Adrenal gland (tissue), 12 donors: Measurements from ENCODE around the gene WBP1L. TPM values are rescaled to one million over a fixed set of nuclear protein-coding genes. Genes with fewer than 3 reads are reported as not detected.
A peak's percentile ranks its signal among the peaks of the same experiment; 100 is the strongest.
"Not testable (repeated sequence)": the region's sequence is repeated elsewhere in the genome, so short reads cannot be mapped to it uniquely, and the experiment has no call there.

ENCODE experiments used
- DNase-seq, 7 donors: peaks; one replicate each; pipeline ENCODE4 v3.0.0-alpha.2; 2019 to 2020
- H3K27ac ChIP-seq, 5 donors: fragments of 200-600 bp; sonication (generic) in 4 of 5; 1 replicate in 3 of 5; 2 replicates in 2 of 5; pipeline versions ENCODE4 v1.5.1 to v1.8.0; 2016 to 2020; ENCODE audit warnings: mild to moderate bottlenecking in 1 of 5
- H3K27me3 ChIP-seq: fragments of 200-600 bp; 2 replicates; pipeline ENCODE4 v1.8.0; 2021
- H3K36me3 ChIP-seq, 2 donors: fragments of 200-600 bp; replicated peaks in 1 of 2; 1 replicate in 1 of 2; 2 replicates in 1 of 2; pipeline versions ENCODE4 v1.5.1 to v1.8.0; 2018 to 2022
- H3K4me1 ChIP-seq, 2 donors: fragments of 200-600 bp; replicated peaks in 1 of 2; 1 replicate in 1 of 2; 2 replicates in 1 of 2; pipeline versions ENCODE4 v1.5.1 to v1.8.0; 2018 to 2021
- H3K4me3 ChIP-seq, 4 donors: fragments of 200-600 bp; sonication (generic) in 3 of 4; one replicate each; pipeline ENCODE4 v1.5.1; 2016 to 2018
- H3K9me3 ChIP-seq, 3 donors: fragments of 200-600 bp; sonication (generic) in 1 of 3; replicated peaks in 1 of 3; 1 replicate in 2 of 3; 2 replicates in 1 of 3; pipeline versions ENCODE4 v1.5.1 to v1.8.0; 2016 to 2021
- CTCF ChIP-seq, 6 experiments: fragments of 450-650 bp in 4 of 6; fragments of 200-600 bp in 2 of 6; sonication (generic) in 1 of 6; IDR thresholded peaks; 1 replicate in 5 of 6; 2 replicates in 1 of 6; pipeline versions ENCODE4 v1.5.1 to v1.8.0; 2016 to 2021; ENCODE audit warnings: antibody characterized with exemption in 6 of 6, mild to moderate bottlenecking in 2 of 6, moderate library complexity in 1 of 6
- POLR2A ChIP-seq, 2 donors: fragments of 450-650 bp; IDR thresholded peaks; one replicate each; pipeline ENCODE4 v1.6.1; 2017; ENCODE audit warnings: antibody characterized with exemption in 2 of 2, mild to moderate bottlenecking in 2 of 2, moderate library complexity in 1 of 2
- WGBS, 4 donors: extraction: QIAGEN DNeasy Blood & Tissue Kit in 2 of 4; methylation state at CpG; one replicate each; pipeline versions ENCODE4 v1.1.5 to v1.1.7; 2013 to 2017; 5-methylcytosine and 5-hydroxymethylcytosine counted together
- intact Hi-C, 2 donors: fragments of 100-400 bp; cut with DNase I; formaldehyde crosslinking; loops; one replicate each; pipeline versions ENCODE4 v1.14.1 to v1.15.0; 2022 to 2023
- polyA plus RNA-seq, 3 donors: library from polyadenylated mRNA; stranded (reverse); fragments of 200-250 nt in 2 of 3; fragments of 350-450 nt in 1 of 3; fragmentation: Illumina TruSeq in 1 of 3; extraction: RNeasy Lipid Tissue Mini Kit (QIAGEN cat#74804) in 1 of 3; gene quantifications; one replicate each; pipeline ENCODE4 v1.2.3, GENCODE V29; 2013 to 2014
- total RNA-seq, 9 donors: library from RNA; depleted of rRNA in 4 of 9; stranded (reverse); fragments of >200 nt in 4 of 9; fragments of 120-200 nt in 1 of 9; fragmentation: NEBNext Ultra II Directional in 1 of 9; extraction: Animal tissue kit (Norgen Biotek cat#: 25700) in 1 of 9; gene quantifications; one replicate each; pipeline versions ENCODE4 v1.1.0 to v1.2.4, GENCODE V29; 2013 to 2023
- donor health status: healthy with polysubstance abuse.
- donor health status: Bipolar disorder and iron deficiency.
- donor health status: DM: yes; HTN: yes; CAD: no.
- donor health status: DM: no; HTN: no; CAD: no.
- donor health status: DM: no; HTN: no; CAD: no.
- donor health status: DM: yes; HTN: yes; CAD: no.

The WBP1L gene
- total and polyA plus RNA-seq, 12 donors: 38.5 to 231 (median 107) TPM

- Histone ChIP-seq H3K36me3 (no peaks in the 10 kb centered on the region), H3K27me3 (no peaks in the 10 kb centered on the region), H3K4me1 (peaks cover 0 to 34% of the 10 kb centered on the region in 2 donors), H3K4me3 (peak overlapping the region; percentile 17 to 97 (median 82)), H3K9me3 (no peaks in the 10 kb centered on the region), H3K27ac (peak overlapping the region; percentile 24 to 85 (median 75))
- TF ChIP-seq POLR2A (IDR thresholded peaks at IDR 0.05) (no peak), CTCF (IDR thresholded peaks at IDR 0.05) (no peak)
- peak in 1 of 7 donors; percentile 72 for DNase-seq
- intact Hi-C loops: no loop called here
- 0 to 1% (median 1%) methylated on average over 5 to 13 of the region's 13 CpGs for WGBS, 4 donors
Measured at GRCh38 chr10:102713539-102713813, 30.3 kb upstream of the WBP1L start.

- peak; percentile 97 to 99 (median 98) for DNase-seq
- Histone ChIP-seq H3K4me1 (peaks cover 0 to 39% of the 10 kb centered on the region in 2 donors), H3K27ac (peak within 1 kb of the TSS; percentile 24 to 85 (median 75)), H3K4me3 (peak within 1 kb of the TSS; percentile 49 to 97 (median 82)), H3K36me3 (no peaks in the 10 kb centered on the region), H3K9me3 (no peaks in the 10 kb centered on the region), H3K27me3 (no peaks in the 10 kb centered on the region)
- TF ChIP-seq CTCF (IDR thresholded peaks at IDR 0.05) (peak; percentile 29 to 67 (median 60)), POLR2A (IDR thresholded peaks at IDR 0.05) (peak in 1 of 2 donors; percentile 34)
- WGBS, 4 donors: 0% methylated on average over 7 to 62 of the region's 62 CpGs
- intact Hi-C loops: no loop called here
Measured at GRCh38 chr10:102713814-102714620, 29.7 kb upstream of the WBP1L start, which contains the start of gene ARL3. Gene ARL3, minus strand, starts transcription at chr10:102714397. Its CDS starts 122 bp downstream, at chr10:102714275.

GRCh38 chr10:102714621-102715455 lies 28.9 kb upstream of the WBP1L start, which contains the start of gene SFXN2:
Gene SFXN2, plus strand, starts transcription at chr10:102714636. Its CDS starts 12,001 bp downstream, at chr10:102726637.
- peak within 1 kb of the TSS; percentile 49 to 97 (median 82) for H3K4me3 ChIP-seq
- peak within 1 kb of the TSS; percentile 24 to 85 (median 75) for H3K27ac ChIP-seq
- peaks cover 7 to 48% of the 10 kb centered on the region in 2 donors for H3K4me1 ChIP-seq
- peak in 3 of 7 donors; percentile 36 to 49 (median 44) for DNase-seq
- TF ChIP-seq POLR2A (IDR thresholded peaks at IDR 0.05): peak in 1 of 2 donors; percentile 9
- TF ChIP-seq CTCF (IDR thresholded peaks at IDR 0.05): no peak
- no peaks in the 10 kb centered on the region for H3K27me3 ChIP-seq
- no peaks in the 10 kb centered on the region for H3K9me3 ChIP-seq
- 5 to 28% (median 11%) methylated on average over 10 to 46 of the region's 46 CpGs for WGBS, 4 donors
- intact Hi-C loops: no loop called here
- H3K36me3 ChIP-seq: no peaks in the 10 kb centered on the region

GRCh38 chr10:102715880-102716279 lies 27.9 kb upstream of the WBP1L start:
- WGBS, 4 donors: 82 to 100% (median 89%) methylated on average over 1 of the region's 1 CpG
- H3K27ac ChIP-seq: no peak overlapping the region
- H3K9me3 ChIP-seq: no peaks in the 10 kb centered on the region
- DNase-seq: no peak
- H3K27me3 ChIP-seq: no peaks in the 10 kb centered on the region
- intact Hi-C loops: no loop called here
- H3K4me3 ChIP-seq: no peak overlapping the region
- peaks cover 7 to 46% of the 10 kb centered on the region in 2 donors for H3K4me1 ChIP-seq
- H3K36me3 ChIP-seq: no peaks in the 10 kb centered on the region
- TF ChIP-seq CTCF (IDR thresholded peaks at IDR 0.05): no peak
- TF ChIP-seq POLR2A (IDR thresholded peaks at IDR 0.05): no peak

- H3K27ac ChIP-seq, intact Hi-C loops, H3K4me3 ChIP-seq, H3K9me3 ChIP-seq, H3K27me3 ChIP-seq, H3K36me3 ChIP-seq: not testable (repeated sequence)
- H3K4me1 ChIP-seq: peaks cover 7 to 45% of the 10 kb centered on the region in 2 donors
- peak in 1 of 7 donors; percentile 50 for DNase-seq
- WGBS, 4 donors: 90 to 96% (median 94%) methylated on average over 18 of the region's 18 CpGs
Measured at GRCh38 chr10:102716900-102717565, 26.7 kb upstream of the WBP1L start.
